ENCODE measurements around the gene STMND1.

DNA sequence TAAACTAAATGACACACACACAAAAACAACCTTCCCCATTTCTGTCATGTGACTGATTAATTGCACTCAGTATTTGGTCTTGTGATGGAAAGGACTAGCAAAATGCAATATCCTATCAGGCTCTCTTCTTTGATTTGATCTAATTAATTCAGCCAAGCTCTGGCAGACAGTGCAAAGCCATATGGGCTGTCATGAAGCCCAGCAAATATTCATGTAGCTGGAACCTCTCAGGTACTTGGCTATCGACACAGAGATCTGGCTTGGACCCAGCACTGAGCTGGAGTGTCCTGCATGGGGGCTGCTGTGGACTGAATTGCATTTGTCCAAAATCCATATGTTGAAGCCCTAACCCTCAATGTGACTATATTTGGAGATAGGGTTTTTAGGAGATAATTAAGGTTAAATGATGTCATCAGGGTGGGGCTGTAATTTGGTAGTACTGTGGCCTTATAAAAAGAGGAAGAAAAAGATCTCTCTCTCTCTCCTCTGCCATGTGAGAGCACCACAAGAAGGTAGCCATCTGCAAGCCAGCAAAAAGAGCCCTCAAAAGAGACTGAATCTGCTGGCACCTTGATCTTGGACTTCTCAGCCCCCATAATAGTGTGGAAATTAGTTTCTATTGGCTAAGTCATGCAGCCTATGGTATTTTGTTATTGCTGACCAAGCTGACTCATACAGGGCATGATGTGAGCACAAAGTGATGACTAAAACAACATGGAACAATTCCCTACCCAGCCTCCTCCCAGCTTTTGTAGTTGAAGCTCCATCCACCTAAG is 77.1 kb downstream of the STMND1 start:
- TF ChIP-seq, protein P1, sequence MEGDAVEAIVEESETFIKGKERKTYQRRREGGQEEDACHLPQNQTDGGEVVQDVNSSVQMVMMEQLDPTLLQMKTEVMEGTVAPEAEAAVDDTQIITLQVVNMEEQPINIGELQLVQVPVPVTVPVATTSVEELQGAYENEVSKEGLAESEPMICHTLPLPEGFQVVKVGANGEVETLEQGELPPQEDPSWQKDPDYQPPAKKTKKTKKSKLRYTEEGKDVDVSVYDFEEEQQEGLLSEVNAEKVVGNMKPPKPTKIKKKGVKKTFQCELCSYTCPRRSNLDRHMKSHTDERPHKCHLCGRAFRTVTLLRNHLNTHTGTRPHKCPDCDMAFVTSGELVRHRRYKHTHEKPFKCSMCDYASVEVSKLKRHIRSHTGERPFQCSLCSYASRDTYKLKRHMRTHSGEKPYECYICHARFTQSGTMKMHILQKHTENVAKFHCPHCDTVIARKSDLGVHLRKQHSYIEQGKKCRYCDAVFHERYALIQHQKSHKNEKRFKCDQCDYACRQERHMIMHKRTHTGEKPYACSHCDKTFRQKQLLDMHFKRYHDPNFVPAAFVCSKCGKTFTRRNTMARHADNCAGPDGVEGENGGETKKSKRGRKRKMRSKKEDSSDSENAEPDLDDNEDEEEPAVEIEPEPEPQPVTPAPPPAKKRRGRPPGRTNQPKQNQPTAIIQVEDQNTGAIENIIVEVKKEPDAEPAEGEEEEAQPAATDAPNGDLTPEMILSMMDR (IDR thresholded peaks at IDR 0.05): no peak
- no peak for TF ChIP-seq POLR2A (IDR thresholded peaks at IDR 0.05)
